ENCODE data around the gene NPHS1.
"Not testable (repeated sequence)": the region's sequence is repeated elsewhere in the genome, so short reads cannot be mapped to it uniquely, and the experiment has no call there.

NPHS1 gene, protein sequence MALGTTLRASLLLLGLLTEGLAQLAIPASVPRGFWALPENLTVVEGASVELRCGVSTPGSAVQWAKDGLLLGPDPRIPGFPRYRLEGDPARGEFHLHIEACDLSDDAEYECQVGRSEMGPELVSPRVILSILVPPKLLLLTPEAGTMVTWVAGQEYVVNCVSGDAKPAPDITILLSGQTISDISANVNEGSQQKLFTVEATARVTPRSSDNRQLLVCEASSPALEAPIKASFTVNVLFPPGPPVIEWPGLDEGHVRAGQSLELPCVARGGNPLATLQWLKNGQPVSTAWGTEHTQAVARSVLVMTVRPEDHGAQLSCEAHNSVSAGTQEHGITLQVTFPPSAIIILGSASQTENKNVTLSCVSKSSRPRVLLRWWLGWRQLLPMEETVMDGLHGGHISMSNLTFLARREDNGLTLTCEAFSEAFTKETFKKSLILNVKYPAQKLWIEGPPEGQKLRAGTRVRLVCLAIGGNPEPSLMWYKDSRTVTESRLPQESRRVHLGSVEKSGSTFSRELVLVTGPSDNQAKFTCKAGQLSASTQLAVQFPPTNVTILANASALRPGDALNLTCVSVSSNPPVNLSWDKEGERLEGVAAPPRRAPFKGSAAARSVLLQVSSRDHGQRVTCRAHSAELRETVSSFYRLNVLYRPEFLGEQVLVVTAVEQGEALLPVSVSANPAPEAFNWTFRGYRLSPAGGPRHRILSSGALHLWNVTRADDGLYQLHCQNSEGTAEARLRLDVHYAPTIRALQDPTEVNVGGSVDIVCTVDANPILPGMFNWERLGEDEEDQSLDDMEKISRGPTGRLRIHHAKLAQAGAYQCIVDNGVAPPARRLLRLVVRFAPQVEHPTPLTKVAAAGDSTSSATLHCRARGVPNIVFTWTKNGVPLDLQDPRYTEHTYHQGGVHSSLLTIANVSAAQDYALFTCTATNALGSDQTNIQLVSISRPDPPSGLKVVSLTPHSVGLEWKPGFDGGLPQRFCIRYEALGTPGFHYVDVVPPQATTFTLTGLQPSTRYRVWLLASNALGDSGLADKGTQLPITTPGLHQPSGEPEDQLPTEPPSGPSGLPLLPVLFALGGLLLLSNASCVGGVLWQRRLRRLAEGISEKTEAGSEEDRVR (N-terminal part only)

DNA sequence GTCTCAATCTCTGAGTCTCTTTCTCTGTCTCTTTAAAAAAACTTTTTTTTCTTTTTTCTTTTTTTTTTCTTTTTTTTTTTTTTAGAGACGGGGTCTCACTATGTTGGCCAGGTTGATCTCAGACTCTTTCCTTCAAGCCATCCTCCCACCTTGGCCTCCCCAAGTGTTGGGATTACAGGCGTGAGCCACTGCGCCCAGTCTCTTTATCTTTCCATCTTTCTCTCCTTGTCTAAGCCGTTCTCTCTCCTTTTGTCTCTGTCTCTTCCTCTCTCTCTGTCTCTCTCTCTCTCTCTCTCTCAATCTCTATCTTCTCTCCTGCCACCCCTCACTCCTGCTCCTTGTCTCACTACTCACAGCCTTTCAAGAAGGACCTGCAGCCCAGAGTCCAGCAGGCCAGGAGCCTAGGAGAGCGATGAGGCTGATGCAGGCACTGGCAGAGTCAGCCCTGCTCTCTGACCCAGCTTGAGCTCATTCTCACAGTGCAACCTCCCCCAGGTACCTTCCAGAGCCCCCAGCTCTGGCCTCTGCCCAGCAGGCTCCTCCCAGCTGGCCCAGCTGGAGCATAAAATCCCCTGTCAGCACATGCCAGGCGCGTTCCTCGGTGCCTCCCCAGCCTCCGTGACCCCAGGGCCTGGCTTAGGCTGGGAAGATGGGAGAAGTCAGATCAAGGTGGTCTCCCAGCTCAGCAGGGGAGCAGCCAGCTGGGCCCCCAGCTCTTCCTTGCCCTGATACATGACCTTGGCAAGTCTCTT lies at the start of gene NPHS1:
TSS of gene NPHS1 (minus strand) at position 476 of the 752 bp plus-strand sequence. CDS start 667 bp downstream, outside the sequence.
- DNase-seq = no peak

DNA sequence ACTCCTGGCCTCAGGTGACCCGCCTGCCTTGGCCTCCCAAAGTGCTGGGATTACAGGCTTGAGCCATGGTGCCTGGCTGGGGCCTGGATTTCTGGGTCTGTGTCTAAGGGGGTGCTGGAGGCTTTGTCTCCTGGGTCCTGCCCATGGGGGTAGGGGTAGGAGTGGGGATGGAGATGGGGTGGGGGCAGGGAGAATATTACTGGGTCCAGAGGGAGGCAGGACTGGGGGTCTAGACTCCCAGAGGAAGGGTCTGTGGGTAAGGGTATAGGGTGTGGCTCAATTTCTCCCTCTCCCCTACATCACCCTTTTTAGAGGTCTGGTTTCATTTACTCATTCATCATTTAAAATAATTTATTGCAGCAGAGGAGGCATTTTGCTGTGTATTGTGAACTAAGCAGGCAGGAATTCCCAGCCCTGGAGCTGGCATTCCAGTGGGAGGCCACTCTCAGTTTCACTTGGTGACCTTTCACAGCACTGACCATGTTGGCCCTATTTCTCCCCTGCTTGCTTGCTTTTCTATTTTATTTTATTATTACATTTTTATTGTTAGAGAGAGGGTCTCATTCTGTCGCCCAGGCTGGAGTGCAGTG lies 48.8 kb upstream of the NPHS1 start:
- no peak for DNase-seq

GRCh38 chr19:35899547-35900214 lies 47.4 kb upstream of the NPHS1 start:
- peak; percentile 81 for DNase-seq

- DNase-seq = no peak
Observed at GRCh38 chr19:35898499-35898809, 46.1 kb upstream of the NPHS1 start.

DNA sequence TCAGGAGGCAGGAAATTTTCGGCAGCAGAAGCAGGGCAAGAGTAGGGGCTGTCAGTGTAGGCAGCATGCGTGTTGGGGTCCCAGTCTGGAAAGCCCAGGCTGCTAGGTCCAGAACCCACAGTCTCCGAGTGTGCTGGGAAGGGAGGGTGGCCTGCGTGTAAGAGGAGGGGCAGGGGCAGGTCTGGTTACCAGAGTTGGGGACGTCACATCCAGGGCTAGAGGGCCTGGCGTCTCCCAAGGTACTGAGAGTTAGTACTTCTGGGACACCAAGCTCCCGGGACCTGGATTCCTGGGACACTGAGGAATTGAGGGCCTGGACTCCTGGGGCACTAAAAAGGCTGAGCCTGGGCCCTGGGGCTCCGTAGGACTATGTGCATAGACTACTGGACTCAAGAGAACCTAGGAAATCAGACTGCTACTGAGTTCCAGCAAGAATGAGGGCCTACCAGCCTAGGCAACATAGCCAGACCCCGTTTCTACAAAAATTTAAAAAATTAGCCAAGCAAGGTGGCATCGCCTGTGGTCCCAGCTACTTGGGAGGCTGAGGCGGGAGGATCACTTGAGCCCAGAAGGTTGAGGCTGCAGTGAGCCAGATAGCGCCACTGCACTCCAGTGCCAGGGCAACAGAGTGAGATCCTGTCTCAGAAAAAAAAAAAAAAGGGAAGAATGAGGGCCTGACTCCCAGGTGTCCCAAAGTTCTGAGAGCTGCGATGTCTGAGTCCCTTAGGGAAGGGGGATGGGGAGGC lies 45.6 kb upstream of the NPHS1 start:
- DNase-seq = no peak

- DNase-seq = no peak
Observed at GRCh38 chr19:35896643-35897040, 44.3 kb upstream of the NPHS1 start.

DNA sequence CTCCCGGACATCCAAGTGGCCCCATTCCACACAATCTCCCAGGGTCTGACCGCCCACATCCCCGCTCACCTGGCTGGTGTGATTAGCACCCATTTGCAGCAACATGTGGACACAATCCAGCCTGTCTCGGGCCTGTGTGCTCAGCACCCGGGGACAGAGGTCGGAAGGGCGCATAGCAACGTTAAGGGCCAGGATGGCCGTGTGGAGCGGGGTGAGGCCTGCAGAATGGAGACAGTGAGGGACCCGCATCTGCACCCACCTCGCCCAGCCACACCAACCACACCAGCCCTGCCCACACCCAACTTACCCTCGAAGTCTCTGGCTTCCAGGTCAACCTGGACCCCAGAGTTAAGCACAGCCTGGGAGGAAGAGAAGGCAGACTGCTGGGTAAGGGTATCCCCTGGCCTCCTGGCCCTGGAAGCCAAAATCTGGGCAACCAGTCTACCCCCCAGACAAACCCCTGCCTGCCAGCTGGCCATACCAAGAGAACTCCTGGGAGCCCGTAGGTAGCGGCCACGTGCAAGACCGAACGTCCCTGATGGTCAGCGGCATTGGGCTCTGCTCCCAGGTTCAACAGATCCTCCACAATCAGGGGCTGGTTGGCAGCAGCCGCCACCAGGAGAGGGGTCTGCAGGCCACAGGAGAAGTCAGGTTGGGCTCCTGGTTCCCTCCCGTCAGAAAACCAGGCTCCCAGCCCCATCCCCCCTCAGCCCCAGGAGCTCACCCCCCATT lies 43.8 kb upstream of the NPHS1 start:
- DNase-seq = no peak

DNA sequence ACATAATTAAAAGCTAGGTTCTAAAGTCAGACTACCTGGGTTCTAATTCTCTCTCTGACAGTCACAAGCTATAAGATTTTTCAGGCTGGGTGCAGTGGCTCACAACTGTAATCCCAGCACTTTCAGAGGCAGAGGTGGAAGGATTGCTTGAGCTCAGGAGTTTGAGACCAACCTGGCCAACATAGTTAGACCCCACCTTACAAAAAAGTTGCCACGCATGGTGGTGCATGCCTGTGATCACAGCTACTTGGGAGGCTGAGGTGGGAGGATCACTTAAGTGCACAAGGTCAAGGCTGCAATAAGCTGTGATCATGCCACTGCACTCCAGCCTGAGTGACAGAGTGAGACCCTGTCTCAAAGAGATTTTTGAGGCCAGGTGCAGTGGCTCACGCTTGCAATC lies 42.0 kb upstream of the NPHS1 start:
- DNase-seq = no peak

GRCh38 chr19:35891819-35892218 lies 39.5 kb upstream of the NPHS1 start:
- not testable (repeated sequence) for DNase-seq

GRCh38 chr19:35890113-35890650 lies 37.9 kb upstream of the NPHS1 start:
- no peak for DNase-seq

DNA sequence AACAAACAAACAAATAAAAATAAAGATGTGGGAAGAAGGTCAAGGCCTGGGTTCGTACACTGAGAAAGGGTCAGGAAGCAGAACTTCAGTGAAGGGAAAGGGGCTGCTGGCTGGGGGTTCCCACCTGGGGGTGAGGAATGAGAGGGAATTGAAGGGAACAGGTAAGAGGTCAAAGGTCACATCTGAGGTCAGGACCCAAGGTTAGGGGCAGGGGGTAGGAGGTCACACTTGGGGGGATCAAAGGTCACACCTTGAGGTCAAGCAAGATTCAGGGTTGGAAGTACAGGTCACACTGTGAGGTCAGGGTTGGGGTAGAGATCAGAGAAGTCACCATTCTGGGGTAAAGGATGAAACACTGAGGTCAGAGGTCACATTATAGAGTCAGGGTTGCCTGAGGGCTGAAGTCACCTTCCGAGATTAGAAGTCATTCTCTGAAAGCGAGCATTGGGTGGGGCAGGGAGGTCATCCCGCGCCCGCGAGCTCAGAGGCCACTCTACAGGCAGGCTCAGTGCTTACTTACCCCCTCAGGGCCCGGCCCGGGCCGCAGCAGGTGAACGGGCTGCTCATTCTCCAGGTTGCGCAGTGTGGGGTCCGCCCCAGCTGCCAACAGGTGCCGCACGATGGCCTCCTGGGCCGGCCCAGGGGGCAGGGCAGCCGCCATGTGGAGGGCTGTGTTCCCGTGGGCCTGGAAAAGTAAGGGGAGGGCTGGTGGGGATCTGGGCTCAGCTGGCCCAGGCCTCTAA lies 37.2 kb upstream of the NPHS1 start:
- no peak for DNase-seq

DNA sequence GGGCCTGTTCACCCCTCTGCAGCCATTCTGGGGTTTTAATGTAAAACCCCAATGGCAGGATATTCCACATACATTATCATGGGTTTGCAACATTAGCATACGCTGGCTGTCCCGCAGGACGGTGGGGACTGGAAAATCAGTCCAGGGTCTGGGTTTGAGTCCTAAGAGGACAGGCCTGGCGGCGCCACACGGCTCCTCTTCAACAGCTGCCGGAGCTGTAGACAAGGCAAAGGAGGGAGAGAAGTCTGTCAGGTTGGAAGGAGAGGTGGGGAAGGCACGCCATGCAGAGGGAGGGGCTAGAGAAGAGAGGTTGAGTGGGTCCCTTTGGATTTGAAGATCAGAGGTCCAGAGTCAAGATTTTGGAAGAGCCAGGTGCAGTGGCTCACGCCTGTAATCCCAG lies 36.1 kb upstream of the NPHS1 start:
- no peak for DNase-seq

GRCh38 chr19:35887197-35887596 lies 34.9 kb upstream of the NPHS1 start:
- DNase-seq = no peak

DNA sequence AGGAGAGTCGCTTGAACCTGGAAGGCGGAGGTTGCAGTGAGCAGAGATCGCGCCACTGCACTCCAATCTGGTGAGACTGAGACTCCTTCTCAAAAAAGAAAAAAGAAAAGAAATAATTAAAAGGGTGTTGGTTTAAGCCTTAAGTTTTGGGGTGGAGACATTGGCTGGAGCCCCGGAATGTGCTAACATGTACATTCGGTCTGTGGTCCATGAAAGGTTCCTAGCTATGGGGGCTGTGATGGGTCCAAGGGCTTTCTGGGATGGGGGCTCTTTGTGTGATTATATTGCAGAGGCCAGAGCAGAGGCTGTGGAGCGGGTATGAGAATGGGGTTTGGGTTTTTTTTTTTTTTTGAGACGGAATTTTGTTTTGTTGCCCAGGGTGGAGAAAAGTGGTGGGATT lies 33.6 kb upstream of the NPHS1 start:
- no peak for DNase-seq

- no peak for DNase-seq
Observed at GRCh38 chr19:35885225-35885738, 33.0 kb upstream of the NPHS1 start.

DNA sequence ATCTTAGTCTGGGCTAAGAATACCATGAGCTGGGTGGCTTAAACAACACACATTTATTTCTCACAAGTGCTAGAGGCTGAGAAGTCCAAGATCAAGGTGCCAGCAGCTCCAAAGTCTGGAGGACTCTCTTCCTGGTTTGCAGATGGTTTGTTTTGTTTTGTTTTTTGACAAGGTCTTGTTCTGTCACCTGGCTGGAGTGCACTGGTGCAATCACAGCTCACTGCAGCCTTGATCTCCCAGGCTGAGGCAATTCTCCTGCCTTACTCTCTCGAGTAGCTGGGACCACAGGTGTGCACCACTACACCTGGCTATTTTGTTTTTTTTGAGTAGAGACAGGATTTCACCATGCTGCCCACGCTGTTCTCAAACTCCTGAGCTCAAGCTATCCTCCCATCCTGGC lies 31.6 kb upstream of the NPHS1 start:
- DNase-seq = no peak

DNA sequence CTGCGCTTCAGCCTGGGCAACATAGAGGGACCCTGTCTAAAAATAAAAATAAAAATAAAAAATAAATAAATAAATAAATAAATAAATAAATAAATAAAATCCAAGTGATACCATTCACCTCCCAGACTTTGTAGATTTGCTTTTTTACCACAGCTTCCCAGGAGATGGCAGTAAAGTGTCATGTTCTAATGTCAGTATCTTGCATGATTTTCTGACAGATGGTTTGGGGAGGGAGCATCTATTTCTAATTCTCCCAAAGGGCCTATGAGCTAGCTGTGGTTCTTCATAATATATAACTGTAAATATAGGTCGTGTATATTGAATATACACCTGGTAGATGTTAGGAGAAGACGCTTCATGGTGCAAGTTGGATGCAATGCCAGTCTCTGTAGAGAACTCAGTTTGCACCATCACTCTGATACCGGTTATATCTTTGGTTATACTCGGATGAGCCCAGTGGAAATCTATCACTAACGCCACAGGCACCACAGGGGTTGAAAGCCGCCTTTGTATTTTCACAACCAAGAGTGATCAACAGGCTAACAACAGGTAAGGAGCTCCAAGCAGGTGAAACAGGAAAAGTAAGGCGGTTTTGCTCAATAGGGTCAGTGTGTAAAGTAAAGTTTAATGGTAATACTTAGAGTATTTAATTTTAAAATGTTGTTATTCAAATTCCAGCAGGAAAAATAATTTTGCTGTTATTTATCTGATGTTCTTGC lies 30.0 kb upstream of the NPHS1 start:
- peak; percentile 66 for DNase-seq

GRCh38 chr19:35879770-35880317 lies 27.5 kb upstream of the NPHS1 start:
- DNase-seq = peak; percentile 91

Measured in MV-4-11 (cell line).